ENCODE results near the gene DHRSX.
"Not testable (repeated sequence)": the region's sequence is repeated elsewhere in the genome, so short reads cannot be mapped to it uniquely, and the experiment has no call there.

Gene DHRSX, protein sequence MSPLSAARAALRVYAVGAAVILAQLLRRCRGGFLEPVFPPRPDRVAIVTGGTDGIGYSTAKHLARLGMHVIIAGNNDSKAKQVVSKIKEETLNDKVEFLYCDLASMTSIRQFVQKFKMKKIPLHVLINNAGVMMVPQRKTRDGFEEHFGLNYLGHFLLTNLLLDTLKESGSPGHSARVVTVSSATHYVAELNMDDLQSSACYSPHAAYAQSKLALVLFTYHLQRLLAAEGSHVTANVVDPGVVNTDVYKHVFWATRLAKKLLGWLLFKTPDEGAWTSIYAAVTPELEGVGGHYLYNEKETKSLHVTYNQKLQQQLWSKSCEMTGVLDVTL

DNA sequence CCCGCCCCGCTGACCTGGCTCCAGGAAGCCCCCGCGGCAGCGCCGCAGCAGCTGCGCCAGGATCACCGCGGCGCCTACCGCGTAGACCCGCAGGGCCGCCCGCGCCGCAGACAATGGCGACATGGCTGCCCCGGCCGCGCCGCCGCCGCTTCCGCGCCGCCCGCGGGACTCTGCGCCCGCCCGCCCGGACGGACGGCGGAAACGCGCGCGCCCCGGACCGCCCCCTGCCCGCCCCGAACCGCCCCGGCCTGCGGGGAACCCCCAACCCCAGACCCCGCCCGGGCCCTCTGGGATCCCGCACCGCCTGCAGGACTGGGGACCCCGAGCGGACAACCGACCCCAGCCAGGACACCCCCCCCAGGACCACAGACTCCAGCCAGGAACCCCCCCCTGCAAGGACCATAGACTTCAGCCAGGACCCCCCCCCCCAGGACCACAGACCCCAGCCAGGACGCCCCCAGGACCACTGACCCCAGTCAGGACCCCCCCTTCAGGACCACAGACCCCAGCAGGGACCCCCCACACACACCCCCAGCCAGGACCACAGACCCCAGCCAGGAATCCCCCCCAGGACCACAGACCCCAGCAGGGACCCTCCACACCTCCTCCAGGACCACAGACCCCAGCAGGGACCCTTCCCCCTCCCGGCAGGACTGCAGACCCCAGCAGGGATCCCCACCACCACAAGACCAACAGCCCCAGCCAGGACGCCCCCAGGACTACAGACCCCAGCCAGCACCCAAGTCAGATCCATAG is at the start of gene DHRSX, which contains the start of gene ZBED1:
Gene DHRSX, minus strand, starts transcription at position 174 of the 756 bp plus-strand sequence. Its CDS starts 51 bp downstream, at position 123.
Gene ZBED1, minus strand, starts transcription at position 174 of the 756 bp plus-strand sequence. CDS start 10,257 bp downstream, outside the sequence.
- DNase-seq, result no peak

DNA sequence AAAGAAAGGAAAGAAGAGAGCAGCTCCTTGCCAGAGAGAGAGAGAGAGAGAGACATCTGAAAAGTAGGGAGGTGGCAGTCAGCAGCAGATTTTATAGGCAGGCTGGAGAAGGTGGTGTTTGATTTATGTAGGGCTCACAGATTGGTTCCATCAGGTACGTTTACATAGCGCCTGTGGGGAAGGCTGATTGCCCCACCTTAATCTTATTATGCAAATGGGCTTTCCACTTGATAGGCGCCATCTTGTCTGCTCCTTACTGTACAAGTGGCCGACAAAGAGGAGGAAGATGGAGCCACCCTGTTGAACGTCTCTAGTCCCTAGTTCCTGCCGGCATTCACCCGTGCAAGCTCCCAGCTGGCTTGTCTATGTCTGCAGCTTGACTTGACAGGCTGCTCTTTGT is 49.1 kb upstream of the DHRSX start:
- no peak for DNase-seq

DNA sequence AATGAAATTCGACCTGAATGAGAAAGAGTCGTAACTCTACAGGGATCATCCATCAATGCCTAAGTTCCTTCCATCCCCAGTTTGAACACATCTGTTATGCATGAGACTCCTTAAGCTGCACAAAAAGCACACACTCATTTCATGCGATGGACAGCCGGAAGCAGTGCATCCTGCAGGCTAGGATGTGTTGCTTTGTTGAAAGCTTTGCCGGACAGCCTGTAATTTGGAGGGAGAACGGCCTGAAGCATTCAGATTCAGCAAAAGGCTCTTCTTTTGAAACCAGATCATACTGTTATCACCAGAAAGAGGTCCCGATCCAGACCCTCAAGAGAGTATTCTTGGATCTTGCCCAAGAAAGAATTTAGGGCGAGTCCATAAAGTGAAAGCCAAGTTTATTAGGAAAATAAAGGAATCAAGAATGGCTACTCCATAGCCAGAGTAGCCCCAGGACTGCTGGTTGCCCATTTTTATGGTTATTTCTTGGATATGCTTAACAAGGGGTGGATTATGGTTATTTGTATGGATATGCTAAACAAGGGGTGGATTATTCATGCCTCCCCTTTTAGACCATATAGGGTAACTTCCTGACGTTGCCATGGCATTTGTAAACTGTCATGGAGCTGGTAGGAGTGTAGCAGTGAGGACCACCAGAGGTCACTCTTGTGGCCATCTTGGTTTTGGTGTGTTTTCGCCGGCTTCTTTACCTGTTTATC is 48.1 kb upstream of the DHRSX start:
- DNase-seq, result no peak

DNA sequence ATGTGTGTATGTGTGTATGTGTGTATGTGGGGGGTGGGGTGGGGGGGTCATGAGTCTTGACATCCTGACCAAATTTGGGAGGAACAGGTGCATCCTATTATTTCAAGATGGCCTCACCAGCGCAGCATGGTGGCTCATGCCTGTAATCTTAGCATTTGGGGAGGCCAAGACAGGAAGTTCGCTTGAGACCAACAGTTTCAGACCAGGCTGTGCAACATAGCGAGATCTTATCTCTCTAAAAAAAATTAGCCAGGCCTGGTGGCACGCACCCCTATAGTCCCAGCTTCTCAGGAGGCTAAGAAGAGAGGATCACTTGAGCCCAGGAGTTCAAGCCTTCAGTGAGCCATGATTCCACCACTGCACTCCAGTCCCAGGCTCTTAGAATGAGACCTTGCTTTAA is 47.0 kb upstream of the DHRSX start:
- no peak for DNase-seq

DNA sequence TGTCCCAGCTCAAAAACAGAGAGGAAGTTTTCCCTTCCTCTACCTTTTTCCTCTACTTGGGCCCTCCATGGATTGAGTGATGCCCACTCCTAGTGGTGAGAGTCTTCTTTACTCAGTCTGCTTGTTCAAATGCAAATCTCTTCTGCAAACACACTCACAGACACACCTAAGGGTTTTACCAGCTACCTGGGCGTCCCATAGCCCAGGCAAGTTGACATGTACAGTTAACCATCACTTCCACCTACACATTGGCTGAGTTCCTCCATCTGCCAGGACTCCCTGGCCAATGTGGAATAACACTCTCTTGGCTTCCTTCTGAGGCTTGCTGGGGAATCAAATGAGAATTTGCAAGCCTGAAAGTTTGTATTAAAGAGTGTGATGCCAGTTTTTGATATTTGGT is 45.7 kb upstream of the DHRSX start:
- DNase-seq, result no peak

DNA sequence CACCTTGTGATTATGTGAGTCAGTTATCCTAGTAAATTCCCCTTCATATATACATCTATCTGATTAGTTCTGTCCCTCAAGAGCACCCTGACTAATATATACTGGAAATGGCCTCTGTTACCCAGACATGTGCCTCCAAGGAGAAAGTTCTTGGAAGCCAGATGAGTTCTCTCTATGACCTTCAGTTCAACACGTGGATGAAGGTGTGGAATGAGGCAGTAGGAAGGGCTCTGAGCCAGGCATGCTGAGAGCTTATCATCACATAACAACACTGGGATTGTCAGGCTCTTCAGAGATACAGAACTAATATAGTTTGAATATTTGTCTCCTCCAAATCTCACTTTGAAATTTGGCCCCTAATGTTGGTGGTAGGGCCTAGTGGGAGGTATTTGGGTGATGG is 44.4 kb upstream of the DHRSX start:
- DNase-seq, result no peak

DNA sequence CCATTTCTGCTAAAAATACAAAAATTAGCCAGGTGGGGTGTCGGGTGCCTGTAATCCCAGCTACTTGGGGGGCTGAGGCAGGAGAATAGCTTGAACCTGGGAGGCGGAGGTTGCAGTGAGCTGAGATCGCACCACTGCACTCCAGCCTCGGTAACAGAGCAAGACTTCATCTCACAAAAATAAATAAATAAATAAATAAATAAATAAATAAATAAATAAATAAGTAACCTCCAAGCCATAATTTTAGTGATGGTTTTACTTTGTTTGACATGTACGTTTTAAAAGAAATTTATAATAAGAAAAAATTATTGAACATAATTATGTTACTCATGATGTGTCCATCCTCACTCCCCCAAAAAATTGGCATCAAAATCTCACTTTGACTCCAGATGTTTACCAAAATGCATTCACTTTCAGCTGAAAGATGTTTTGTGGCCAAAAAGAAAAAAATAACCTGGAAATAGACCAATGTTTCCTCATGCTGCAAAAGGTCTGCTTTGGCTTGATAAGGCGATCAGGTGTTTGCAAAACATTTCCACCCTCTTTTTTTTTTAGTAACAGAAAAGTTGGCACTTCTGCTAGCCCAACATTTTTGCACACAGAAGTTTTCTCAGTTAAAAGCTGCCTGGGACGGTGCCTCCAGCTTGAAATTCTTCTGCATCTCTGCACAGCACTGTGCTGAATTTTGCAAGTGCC is 42.2 kb upstream of the DHRSX start:
- DNase-seq, result no peak

DNA sequence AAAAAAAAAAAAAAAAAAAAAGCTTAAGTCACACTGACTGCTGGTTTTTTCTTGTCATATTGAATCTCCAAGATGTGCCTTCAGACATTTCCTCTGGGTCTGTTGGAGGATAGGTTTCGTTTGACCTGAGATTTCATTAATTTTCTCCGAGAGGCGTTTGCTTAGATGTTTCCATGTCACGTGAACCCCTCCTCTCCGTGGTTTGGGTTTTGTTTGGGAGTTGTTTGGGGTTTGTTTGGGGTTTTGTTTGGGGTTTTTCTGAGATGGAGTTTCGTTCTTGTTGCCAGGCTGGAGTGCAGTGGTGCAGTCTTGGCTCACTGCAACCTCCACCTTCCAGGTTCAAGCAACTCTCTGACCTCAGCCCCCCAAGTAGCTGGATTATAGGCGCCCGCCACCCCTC is 40.8 kb upstream of the DHRSX start:
- DNase-seq, result no peak

DNA sequence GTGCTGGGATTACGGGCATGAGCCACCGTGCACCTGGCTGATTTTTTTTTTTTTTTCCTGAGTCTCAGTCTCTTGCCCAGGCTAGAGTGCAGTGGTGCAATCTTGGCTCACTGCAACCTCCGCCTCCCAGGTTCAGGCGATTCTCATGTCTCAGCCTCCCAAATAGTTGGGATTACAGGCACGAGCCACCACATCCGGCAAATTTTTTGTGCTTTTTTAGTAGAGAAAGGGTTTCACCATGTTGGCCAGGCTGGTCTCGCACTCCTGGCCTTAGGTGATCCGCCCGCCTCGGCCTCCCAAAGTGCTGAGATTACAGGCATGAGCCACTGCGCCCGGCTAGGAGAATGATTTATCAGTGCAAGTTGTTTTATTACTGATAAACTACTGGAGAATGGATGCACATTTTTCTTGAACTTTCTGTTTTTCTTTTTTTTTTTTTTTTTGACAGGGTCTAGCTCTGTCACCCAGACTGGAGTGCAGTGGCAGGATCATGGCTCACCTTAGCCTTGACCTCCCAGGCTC is 39.7 kb upstream of the DHRSX start:
- DNase-seq, result no peak

DNA sequence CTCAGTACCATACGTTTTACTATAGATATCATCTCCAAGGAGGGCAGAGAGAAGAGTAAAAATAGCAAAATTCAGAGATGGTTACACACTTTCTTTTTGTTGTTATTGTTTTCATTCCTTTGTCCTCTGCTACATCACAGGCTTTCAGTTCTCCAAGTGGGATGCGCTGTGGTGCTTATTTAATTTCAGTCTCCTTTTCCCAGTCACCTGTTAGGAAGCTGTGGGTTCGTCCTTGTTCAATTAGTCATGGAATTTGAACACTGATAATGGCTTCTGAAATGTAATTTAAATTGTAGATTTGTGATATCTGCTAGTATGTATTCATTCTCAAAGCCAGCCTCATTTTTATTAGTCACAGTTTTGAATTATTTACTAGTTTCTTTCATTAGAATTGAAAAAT is 38.8 kb upstream of the DHRSX start:
- DNase-seq, result no peak

DNA sequence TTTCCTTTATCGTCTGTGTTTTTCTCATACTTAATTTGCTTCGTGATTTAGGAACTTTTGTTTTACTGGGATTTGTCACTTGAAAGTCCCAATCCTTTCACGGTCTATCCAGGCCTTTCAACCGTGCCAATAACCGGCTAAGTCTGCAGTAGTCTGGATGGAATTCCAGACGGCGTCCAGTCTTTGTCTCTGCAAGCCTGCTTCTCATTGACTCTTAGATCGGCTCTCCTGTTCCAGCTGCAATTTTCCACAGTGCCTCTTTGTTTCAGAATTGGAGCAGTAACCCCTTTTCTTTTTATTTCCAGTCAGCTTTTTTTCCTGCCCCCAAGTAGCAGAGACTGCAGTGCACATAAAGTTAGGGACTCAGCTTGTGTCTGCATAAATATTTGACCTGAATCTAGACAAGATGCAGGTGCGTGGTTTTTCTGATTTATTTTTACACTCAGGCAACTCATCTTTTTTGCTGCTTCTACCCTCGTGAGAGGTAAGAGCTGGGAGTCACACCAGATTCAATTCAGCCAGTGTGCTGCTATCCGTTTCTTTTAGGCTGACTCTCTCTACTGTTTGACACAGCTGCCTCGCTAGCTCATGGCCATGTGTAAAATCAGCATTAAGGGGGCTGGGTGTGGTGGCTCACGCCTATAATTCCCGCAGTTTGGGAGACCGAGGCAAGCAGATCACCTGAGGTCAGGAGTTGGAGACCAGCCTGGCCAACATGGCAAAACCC is 37.4 kb upstream of the DHRSX start:
- DNase-seq, result no peak

DNA sequence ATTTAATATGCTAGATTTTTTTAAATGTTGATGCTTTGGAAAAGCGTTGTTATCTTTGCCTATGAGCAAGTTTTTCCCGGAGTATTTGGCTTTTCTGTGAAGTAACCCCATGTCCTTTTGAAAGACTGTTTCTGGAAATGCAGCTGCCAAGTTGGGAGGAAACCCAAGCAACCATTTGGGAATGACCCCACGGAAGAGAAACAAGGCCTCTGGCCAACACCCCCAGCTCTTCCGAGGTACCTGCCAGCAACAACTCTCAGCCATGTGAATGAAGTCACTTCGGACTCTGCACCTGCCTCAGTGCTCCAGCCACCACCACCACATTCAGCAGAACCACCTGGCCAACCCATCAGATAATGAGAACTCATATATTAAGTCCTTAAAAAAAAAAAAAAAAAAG is 36.2 kb upstream of the DHRSX start:
- DNase-seq, result no peak

DNA sequence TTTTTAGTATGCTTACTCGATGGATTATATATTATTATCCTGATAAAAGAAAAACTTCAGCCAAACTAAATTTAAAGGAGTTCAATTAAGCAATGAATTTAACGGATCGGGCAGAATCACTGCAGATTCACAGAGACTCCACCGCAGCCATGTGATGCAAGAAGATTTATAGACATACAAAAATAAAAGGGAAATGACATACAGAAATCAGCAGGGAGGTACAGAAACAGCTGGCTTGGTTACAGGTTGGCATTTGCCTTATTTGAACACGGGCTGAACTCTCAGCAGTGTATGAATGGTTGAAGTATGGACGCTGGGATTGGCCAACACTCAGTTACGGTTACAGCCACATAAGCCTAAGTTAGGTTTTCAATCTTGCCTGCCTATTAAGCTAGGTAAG is 35.4 kb upstream of the DHRSX start:
- DNase-seq, result no peak

DNA sequence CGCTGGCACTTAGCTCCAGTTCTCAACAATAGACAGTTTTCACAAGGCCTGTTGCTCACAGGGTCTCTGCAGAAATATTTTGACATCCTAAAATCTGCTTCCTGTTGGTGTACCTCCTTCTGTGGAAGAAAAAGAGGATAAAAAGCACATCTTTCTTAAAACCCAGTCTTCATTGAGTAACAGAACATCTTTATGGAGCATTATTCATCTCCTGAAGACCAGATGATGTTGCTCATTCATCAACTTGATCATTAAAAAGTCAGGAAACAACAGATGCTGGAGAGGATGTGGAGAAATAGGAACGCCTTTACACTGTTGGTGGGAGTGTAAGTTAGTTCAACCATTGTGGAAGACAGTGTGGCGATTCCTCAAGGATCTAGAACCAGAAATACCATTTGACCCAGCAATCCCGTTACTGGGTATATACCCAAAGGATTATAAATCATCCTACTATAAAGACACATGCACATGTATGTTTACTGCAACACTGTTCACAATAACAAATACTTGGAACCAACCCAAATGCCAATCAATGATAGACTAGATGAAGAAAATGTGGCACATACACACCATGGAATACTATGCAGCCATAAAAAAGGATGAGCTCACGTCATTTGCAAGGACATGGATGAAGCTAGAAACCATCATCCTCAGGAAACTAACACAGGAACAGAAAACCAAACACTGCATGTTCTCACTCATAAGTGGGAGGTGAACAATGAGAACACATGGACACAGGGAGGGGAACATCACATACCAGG is 33.7 kb upstream of the DHRSX start:
- DNase-seq, result not testable (repeated sequence)

DNA sequence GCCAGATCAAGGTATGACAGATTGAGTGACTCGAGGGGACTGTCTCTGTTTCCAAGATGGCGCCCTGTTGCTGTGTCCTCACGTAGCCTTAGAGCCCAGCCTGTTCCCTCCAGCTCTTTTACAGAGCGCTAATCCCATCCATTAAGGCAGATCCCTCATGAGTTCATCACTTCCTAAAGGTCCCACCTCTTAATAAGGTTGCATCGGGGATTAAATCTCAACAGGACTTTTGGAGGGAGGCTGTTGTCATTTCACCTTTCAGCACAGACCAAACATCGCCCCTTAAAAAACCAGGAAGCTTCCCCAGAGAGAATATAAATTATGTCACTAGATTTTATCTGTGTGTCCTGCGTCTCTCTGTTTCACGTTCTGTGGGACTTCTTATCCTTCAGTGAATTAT is 32.6 kb upstream of the DHRSX start:
- no peak for DNase-seq

DNA sequence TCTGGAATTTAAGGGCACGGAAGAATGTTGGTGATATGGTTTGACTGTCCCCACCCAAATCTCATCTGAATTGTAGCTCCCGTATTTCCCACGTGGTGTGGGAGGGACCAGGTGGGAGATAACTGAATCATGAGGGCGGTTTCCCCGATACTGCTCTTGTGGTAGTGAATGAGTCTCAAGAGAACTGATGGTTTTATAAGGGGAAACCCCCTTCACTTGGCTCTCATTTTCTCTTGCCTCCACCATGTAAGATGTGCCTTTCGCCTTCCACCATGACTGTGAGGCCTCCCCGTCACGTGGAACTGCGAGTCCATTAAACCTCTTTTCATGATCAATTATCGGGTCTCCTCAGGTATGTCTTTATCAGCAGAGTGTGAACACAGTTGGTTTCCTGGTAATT is 25.6 kb upstream of the DHRSX start:
- DNase-seq, result no peak

DNA sequence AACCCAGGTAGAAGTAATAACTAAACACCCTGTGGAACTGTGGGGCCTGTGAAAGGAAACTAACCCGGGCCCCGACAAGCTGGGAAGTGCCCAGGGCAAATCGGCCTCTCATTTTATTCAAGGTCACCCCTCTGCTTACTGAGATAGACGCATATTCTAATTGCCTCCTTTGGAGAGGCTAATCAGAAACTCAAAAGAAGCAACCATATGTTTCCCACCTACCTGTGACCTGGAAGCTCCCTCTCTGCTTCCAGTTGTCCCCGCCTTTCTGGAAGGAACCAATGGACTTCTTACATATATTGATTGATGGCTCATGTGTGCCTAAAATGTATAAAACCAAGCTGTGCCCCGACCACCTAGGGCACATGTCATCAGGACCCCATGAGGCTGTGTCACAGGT is 23.1 kb upstream of the DHRSX start:
- no peak for DNase-seq

DNA sequence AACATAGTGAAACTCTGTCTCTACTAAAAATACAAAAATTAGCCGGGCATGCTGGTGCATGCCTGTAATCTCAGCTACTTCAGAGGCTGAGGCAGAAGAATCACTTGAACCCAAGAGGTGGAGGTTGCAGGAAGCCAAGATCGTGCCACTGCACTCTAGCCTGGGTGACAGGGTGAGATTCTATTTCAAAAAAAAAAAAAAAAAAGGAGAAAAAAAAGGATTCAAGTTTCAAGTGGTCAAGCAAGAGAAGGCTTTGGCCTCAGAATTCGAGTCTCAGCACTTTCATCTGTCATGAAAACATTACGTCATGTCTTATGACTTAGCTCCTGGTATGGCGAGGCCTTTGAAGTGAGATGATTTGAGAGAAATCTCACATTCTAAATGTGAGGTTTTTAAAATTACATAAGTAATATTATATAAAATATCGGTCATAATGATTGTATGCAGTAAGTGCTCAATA is 21.2 kb upstream of the DHRSX start:
- no peak for DNase-seq

DNA sequence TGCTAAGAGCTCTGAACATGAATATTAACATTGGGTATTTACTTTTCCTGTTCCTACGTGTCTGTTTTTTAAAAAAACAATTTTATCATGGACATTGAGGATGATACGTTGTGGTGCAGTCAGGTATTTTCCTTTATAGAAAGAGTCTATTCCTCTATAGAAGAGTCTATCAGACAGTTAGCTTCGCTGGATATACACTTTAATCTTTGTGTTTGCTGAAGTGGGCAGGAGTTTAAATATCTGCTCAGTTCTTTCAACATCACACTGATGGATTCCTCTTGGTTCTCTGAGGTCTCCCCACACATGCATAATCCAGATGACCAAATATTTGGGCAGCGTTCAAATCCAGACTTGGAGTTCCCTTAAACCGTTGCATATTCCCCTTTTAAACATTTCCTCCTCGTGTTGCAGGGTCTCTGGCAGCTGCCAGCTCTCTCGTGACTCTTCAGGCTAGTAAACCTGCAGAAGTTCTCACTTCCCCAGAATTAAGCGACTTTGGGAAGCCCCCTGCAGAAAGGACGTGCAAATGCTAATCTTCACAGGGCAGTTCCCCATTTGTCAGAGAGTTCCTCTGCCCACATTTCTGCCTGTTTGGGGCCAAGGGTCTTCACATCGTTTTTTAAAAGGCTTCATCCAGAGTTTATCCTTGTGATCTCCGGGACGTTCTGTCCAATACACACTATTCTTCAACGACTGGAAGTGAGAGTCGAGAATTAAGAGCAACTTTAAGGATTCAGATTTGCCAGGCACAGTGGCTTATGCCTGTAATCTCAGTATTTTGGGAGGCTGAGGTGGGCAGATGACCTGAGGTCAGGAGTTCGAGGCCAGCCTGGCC is 20.5 kb upstream of the DHRSX start:
- DNase-seq, result no peak

DNA sequence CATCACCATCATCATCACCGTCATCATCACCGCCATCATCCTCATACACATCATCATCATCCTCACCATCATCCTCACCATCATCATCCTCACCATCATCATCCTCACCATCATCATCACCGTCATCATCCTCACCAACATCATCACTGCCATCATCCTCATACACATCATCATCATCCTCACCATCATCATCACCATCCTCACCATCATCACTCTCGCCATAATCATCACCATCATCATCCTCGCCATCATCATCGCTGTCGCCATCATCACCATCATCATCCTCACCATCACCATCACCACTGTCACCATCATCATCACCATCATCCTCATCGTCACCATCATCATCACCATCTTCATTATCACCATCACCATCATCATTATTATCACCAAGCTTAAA is 19.8 kb upstream of the DHRSX start:
- no peak for DNase-seq
